GM18951 (cell line): Measurements from ENCODE around the gene CTRB1.
"Not testable (repeated sequence)": the region's sequence is repeated elsewhere in the genome, so short reads cannot be mapped to it uniquely, and the experiment has no call there.

Experiments used
- POLR2A ChIP-seq: IDR thresholded peaks from 4 replicates; pipeline ENCODE4 v1.6.1; 2011; ENCODE audit warnings: mild to moderate bottlenecking; ENCODE audit not compliant: insufficient read length, insufficient read depth; ENCODE audit errors: extremely low read depth
- in situ Hi-C: fragments of 300-500 bp; cut with MboI; formaldehyde crosslinking; loops from one replicate; pipeline ENCODE4 v1.12.0; 2022; ENCODE audit warnings: low sequenced_read_pairs, mixed read lengths, inconsistent platforms; ENCODE audit not compliant: unreplicated experiment

The CTRB1 gene

DNA sequence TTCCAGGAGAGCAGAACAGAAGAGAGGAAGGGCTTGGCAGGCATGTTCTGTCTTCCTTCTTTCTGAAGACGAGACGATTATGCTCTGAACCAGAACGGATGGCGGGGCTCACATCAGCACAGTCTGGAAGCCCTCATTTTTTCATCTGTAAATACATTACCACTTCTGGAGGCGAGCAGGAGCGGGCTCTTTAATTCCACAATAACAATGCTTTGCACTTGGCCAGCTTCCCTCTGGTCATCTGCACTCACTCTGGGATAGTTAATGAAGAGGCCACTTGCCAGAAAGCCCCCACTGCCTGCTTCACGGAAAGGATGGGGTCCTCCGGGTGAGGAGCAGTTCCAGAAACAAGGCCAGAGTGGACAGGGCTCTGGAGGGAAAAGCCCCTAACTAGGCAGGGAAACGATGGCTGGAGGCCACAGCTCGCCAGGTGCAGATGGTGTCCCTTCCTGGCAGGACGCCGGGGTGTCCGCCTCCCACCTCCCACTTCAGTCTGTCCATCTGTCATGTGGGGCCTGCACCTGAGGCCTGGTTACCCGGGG is 45.7 kb downstream of the CTRB1 start:
- no peak for TF ChIP-seq POLR2A
- in situ Hi-C loops, result no loop called here

DNA sequence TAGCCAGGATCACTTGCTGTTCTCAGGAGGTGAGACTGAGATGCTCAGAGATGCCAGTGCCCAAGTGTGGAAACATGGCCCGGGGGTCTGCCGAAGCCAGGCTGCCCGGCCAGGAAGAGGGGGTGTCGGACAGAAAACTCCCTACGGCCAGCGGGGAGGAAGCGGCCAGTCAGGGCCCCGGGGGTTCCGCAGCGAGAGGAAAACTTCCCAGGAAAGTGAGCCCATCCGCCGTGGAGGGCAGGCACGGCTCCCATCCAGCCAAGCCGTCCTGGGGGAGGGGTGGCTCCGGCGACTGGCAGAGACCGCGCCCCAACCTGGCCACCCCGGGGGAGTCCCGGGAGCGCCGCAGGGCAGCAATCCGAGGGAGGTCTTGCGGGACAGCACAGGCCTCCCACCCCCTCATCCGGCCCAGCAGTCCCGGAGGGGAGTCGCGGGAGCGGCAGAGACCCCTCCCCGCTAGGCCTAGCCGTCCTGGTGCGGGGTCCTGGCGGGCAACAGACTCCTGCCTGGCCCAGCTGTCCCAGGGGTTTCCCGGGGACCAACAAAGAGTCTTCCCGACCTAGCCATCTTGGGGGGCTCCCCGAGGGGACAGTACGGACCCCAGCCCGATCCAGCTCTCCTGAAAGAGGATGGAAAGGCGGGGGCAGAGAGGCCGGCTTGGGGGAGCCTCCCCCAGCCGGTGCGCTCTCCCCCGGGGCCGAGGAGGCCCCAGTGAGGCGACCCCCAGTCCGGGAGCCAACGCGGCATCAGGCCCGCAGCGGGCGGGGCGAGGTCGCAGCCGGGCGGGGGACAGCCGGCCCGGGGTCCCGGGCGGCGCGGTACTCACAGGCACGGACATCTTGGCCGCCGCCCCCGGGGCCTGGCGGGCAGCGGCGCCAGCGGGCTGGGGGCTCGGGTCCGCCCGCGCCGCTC is 46.5 kb downstream of the CTRB1 start:
- in situ Hi-C loops, result no loop called here
- no peak for TF ChIP-seq POLR2A

DNA sequence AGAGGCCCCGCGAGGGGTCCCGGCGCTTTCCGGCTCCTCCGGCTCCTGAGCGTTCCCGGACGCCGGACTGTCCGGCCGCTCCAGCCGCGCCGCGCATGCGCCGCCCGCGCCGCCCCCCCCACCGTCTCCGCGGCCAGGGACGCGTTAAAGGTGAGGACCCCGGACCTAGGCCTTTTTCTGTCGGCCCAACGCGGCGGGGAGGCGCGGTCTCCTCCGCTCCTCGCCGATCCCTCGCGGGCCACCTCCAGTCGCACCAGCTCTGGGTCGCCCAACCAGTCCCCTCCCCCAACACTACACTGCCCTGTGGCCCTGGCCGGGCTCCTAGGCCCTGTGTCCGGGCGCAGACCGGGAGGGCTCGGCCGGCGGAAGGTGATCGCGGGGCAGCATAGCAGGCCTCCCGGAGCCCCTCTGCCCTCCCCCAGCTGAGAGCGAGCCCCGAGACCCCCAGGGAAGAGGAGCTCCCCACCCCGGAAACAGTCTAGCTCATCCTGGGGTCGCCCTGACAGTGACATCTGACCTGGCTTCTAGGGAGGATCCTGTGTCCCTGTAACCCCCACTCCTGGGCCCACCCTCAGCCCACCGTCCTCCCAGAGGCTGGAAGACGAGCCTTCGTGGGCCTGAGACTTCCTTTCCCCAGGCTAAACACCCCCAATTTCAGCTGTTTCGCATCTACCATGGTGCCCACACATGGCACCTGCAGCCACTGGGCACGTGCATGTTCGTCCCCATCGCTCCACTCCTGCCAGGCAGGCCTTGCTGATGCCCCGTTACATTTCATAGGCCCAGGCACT is 47.3 kb downstream of the CTRB1 start:
- peak; percentile 63 for TF ChIP-seq POLR2A
- in situ Hi-C loops, result no loop called here

DNA sequence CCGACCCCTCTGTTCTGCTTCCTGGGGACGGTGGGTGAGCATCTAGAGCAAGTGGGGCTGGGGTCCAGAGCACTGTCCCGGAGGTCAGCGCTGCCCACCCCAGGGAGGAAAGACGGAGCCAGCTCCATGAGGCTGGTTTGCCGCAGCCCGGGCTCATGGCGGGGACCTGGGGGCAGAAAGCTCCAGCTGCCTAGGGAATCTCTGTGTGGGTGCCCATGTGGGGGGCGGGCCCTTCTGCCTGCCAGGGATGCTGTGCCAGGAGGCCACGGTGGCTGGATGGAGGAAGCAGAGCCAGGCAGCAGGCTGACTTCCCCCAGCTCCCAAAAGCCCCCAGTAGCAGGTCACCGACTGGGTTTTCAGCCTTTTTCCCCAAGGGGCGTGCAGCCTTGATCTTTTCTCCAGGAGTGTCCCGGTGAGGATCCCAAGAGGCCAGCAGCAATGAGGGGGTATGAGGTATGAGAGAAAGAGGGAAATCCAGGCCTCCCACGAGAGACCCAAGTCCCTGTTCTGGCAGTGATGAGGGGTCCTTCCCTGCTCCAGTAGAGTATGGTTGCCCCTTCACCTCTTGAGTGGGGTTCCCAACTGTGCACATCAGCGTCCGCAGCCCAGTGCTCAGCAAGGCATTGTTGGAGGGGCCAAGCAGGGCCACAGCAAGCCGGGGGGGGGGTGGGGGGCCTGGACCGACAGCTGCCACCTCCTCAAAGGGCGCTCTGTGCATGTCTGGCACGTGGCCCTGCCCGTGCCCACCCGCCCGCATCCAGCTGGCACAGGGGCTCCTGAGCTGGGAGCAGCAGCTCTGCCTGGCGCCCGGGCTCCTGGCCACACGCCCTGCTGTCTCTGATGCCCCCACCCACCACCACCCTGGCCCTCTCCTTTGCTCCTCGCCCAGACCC is 48.2 kb downstream of the CTRB1 start:
- in situ Hi-C loops, result no loop called here
- TF ChIP-seq POLR2A, result no peak

DNA sequence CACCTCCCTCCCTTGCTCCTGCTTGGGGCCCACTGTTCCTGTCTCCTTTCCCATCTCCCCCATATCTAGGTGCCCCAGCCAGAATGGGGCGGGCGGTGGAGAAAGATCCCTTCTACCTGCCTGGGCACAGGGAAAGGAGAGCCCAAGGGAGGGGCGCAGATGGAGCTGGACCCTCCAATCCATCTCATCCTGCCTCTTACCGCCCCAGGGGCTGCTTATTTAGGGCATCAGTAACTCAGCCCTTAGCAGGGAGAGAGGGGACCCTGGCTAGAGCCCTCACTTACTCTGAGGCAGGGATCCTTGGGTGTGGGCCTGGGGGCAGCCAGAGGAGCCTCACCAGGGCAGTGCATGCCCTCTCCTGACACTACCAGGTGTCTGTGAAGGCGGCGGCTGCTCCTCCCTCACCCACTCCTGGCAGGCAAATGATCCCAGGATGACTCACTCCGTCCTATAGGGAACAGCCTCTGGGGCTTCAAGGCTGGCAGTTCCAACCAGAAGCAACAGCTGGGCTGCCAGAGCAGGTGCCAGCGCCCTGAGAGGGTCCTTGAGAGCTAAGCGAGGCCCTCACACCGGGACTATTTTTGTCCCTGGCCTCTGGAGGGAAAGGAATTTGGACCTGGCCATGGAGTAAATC is 49.0 kb downstream of the CTRB1 start:
- in situ Hi-C loops, result no loop called here
- TF ChIP-seq POLR2A, result no peak

DNA sequence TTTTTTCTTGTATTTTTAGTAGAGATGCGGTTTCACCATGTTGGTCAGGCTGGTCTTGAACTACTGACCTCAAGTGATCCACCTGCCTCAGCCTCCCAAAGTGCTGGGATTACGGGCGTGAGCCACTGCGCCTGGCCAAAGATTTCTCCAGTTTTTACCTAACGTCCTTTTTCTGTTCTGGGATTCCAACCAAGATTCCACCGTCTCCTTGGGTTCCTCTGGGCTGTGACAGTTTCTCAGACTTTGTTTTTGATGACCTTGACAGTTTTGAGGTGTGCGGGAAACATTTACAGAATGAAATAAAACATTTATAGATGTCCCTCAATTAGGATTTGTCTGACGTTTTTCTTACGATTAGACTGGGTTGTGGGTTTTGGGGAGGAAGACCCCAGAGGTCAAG is 50.6 kb downstream of the CTRB1 start:
- in situ Hi-C loops, result not testable (repeated sequence)

DNA sequence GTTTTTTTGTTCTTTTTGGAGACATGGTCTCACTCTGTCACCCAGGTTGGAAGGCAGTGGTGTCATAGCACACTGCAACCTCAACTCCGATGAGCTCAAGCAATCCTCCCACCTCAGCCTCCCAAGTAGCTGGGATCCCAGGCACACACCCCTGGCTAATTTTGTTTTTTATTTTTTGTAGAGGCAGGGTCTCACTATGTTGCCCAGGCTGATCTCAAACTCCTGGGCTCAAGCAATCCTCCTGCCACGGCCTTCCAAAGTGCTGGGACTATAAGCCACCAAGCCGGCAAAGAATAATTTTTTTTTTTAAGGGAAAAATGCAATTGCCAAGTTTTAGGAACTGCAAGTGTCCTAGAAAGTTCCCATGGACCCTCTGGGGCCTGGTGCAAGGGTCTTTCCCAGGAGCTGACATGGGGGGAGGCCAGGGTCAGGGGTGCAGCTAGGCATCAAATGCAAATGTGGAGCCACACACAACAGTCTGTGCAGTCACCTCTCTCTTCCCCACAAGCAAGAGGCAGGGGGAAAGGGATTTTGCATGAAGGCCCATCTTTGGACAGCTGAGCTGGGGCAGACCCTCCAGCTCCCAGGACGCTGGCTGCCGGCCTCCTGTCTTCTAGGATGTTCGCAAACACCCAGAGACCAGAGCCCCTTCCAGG is 52.8 kb downstream of the CTRB1 start:
- no peak for TF ChIP-seq POLR2A

DNA sequence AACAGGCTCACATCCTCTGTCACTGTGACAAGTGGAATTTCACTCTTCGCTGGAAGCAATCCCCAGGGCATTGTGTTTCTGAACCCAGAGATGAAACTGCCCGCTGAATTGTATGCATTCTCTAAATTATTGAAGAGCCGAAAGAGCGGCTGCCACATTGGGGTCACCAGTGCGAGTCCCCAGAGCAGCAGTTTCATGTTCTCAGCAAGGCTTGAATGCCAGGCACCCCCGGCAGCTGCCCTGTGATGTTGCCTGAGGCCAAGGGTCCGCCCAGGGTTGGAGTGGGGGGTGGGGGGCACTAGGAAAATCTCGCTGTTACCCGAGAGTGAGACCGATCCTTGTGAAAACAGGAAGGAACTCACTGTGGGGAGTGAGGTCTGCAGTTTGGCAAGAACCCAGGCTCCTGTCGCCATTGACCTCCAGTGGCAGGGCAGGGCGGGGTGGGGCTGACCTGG is 53.3 kb downstream of the CTRB1 start:
- no peak for TF ChIP-seq POLR2A
- in situ Hi-C loops, result no loop called here

More for the DNA sequence above, 52.8 kb downstream of the CTRB1 start:
- in situ Hi-C loops, result no loop called here

DNA sequence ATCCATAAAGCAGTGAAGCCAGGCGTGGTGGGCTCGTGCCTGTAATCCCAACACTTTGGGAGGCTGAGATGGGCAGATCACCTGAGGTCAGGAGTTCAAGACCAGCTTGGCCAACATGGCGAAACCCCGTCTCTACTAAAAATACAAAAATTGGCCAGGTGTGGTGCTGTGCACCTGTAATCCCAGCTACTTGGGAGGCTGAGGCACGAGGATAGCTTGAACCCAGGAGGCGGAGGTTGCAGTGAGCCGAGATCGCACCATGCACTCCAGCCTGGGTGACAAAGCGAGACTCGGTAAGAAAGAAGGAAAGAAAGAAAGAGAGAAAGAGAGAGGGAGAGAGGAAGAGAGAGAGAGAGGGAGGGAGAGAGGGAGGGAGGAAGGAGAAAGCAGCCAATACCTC is 53.8 kb downstream of the CTRB1 start:
- in situ Hi-C loops, result not testable (repeated sequence)

DNA sequence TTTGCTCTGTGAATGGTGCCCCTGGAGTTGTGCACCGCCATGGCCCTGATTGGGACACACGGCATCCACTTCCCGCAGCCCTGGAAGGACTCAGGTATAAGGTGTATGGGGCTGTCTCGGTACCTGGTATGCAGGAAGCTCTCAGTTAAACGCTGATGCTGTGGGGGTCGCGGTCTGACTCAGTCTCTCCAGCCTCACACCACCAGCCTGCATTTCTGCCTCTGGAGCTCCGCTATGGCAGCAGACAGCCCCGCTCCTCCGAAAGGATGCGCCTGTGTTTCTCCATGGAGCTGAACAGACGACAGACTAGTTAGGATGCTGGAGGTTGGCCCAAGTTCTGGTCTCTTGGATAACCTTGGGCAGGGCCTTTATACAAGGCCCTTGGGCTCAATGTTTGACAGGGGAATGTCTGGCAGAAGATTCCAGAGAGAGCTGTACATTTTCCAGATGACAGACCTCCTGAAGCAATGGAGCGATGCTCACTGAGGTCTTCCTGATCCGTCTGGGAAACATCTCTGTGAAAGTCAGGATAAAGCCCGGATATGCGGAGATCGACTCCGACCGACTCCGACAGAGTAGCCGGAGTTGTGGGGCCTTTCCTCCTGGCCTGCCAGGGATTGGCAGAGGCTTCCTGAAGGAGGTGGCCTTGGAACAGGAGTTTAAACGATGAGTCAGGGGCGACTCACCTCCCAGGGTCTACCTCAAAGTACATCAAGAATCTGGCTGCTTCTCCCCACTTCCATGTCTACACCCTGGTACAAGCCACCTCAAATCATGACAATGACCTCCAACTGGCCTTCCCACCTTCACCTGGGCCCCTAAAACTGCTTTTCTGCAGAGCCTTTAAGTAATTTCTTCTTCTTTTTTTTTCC is 54.5 kb downstream of the CTRB1 start:
- in situ Hi-C loops, result no loop called here
- TF ChIP-seq POLR2A, result no peak
